Esophagus (tissue), 2 donors: Measurements from ENCODE around the gene NETO1. TPM values are rescaled to one million over a fixed set of nuclear protein-coding genes. Genes with fewer than 3 reads are reported as not detected.

ENCODE experiments used
- H3K27ac ChIP-seq, 2 donors: one replicate each; pipeline ENCODE4 v1.5.1; 2013; ENCODE audit warnings: low read depth in 2 of 2, mild to moderate bottlenecking in 2 of 2, inconsistent platforms in 1 of 2, low read length in 1 of 2, moderate library complexity in 1 of 2
- H3K27me3 ChIP-seq, 2 donors: one replicate each; pipeline ENCODE4 v1.6.1; 2013; ENCODE audit warnings: low read length in 2 of 2, control low read depth in 1 of 2, mild to moderate bottlenecking in 1 of 2; ENCODE audit not compliant: insufficient read depth in 2 of 2, control insufficient read depth in 1 of 2
- H3K36me3 ChIP-seq, 2 donors: one replicate each; pipeline ENCODE4 v1.6.1; 2013; ENCODE audit warnings: low read length in 1 of 2; ENCODE audit not compliant: control insufficient read depth in 2 of 2, insufficient read depth in 2 of 2
- H3K4me1 ChIP-seq, 2 donors: one replicate each; pipeline ENCODE4 v1.6.1; 2013; ENCODE audit warnings: low read length in 1 of 2; ENCODE audit not compliant: control insufficient read depth in 2 of 2, insufficient read depth in 2 of 2
- H3K4me3 ChIP-seq, 2 donors: one replicate each; pipeline ENCODE4 v1.5.1; 2013; ENCODE audit warnings: low read length in 2 of 2, mild to moderate bottlenecking in 2 of 2, low read depth in 1 of 2, moderate library complexity in 1 of 2
- H3K9me3 ChIP-seq, 2 donors: one replicate each; pipeline ENCODE4 v1.6.1; 2013; ENCODE audit warnings: mild to moderate bottlenecking in 2 of 2, low read depth in 1 of 2, low read length in 1 of 2, moderate library complexity in 1 of 2; ENCODE audit not compliant: control insufficient read depth in 2 of 2, insufficient read depth in 1 of 2
- whole genome bisulfite sequencing, 2 donors: extraction: QIAGEN DNeasy Blood & Tissue Kit; methylation state at CpG; one replicate each; pipeline ENCODE4 v1.1.7; 2013; 5-methylcytosine and 5-hydroxymethylcytosine counted together
- polyA plus RNA-seq, 2 donors: library from polyadenylated mRNA; stranded (reverse); fragments of 200-250 nt; gene quantifications; one replicate each; pipeline ENCODE4 v1.2.3, GENCODE V29; 2013
- donor health status: healthy with polysubstance abuse.
- donor health status: Bipolar disorder and iron deficiency.

Gene NETO1
- polyA plus RNA-seq, 2 donors = not detected

- WGBS, 2 donors = 14 to 16% methylated on average over 5 of the region's 5 CpGs
- Histone ChIP-seq H3K27ac (no peak overlapping the region), H3K9me3 (no peaks in the 10 kb centered on the region), H3K4me1 (no peaks in the 10 kb centered on the region), H3K27me3 (no peaks in the 10 kb centered on the region), H3K4me3 (no peak overlapping the region), H3K36me3 (no peaks in the 10 kb centered on the region)
Observed at GRCh38 chr18:72762515-72763122, 105.2 kb downstream of the NETO1 start.

GRCh38 chr18:72752220-72752619, 115.6 kb downstream of the NETO1 start:
- no peak overlapping the region for H3K4me3 ChIP-seq
- no peak overlapping the region for H3K27ac ChIP-seq
- 78 to 91% methylated on average over 4 of the region's 4 CpGs for WGBS, 2 donors
- peaks cover 0 to 2% of the 10 kb centered on the region in 2 donors for H3K9me3 ChIP-seq
- no peaks in the 10 kb centered on the region for H3K4me1 ChIP-seq
- H3K27me3 ChIP-seq = no peaks in the 10 kb centered on the region
- H3K36me3 ChIP-seq = no peaks in the 10 kb centered on the region

- H3K4me1 ChIP-seq = no peaks in the 10 kb centered on the region
- no peaks in the 10 kb centered on the region for H3K36me3 ChIP-seq
- 57 to 70% methylated on average over 1 of the region's 1 CpG for WGBS, 2 donors
- no peaks in the 10 kb centered on the region for H3K27me3 ChIP-seq
- H3K4me3 ChIP-seq = no peak overlapping the region
- H3K27ac ChIP-seq = no peak overlapping the region
- H3K9me3 ChIP-seq = no peaks in the 10 kb centered on the region
Observed at GRCh38 chr18:72742002-72742401, 125.8 kb downstream of the NETO1 start.

GRCh38 chr18:72738136-72738535, 129.7 kb downstream of the NETO1 start:
- no peaks in the 10 kb centered on the region for H3K9me3 ChIP-seq
- H3K36me3 ChIP-seq = no peaks in the 10 kb centered on the region
- 73 to 78% methylated on average over 4 of the region's 4 CpGs for WGBS, 2 donors
- H3K4me3 ChIP-seq = no peak overlapping the region
- H3K27ac ChIP-seq = no peak overlapping the region
- no peaks in the 10 kb centered on the region for H3K27me3 ChIP-seq
- no peaks in the 10 kb centered on the region for H3K4me1 ChIP-seq

GRCh38 chr18:72727776-72728175, 140.0 kb downstream of the NETO1 start:
- Histone ChIP-seq H3K4me1 (no peaks in the 10 kb centered on the region), H3K4me3 (no peak overlapping the region), H3K27me3 (no peaks in the 10 kb centered on the region), H3K36me3 (no peaks in the 10 kb centered on the region), H3K27ac (no peak overlapping the region), H3K9me3 (peaks cover 0 to 5% of the 10 kb centered on the region in 2 donors)
- WGBS, 2 donors = 82 to 88% methylated on average over 6 of the region's 6 CpGs

- 60 to 65% methylated on average over 5 of the region's 5 CpGs for WGBS, 2 donors
- no peak overlapping the region for H3K4me3 ChIP-seq
- H3K27me3 ChIP-seq = no peaks in the 10 kb centered on the region
- H3K36me3 ChIP-seq = no peaks in the 10 kb centered on the region
- H3K27ac ChIP-seq = no peak overlapping the region
- no peaks in the 10 kb centered on the region for H3K4me1 ChIP-seq
- H3K9me3 ChIP-seq = peaks cover 0 to 5% of the 10 kb centered on the region in 2 donors
Observed at GRCh38 chr18:72727038-72727655, 140.6 kb downstream of the NETO1 start.

GRCh38 chr18:72726201-72726600, 141.6 kb downstream of the NETO1 start:
- Histone ChIP-seq H3K4me3 (no peak overlapping the region), H3K4me1 (no peaks in the 10 kb centered on the region), H3K9me3 (peaks cover 0 to 4% of the 10 kb centered on the region in 2 donors), H3K27ac (no peak overlapping the region), H3K27me3 (no peaks in the 10 kb centered on the region), H3K36me3 (no peaks in the 10 kb centered on the region)
- 78 to 86% methylated on average over 4 of the region's 4 CpGs for WGBS, 2 donors

- H3K27me3 ChIP-seq = no peaks in the 10 kb centered on the region
- WGBS, 2 donors = 41 to 58% methylated on average over 3 of the region's 3 CpGs
- no peaks in the 10 kb centered on the region for H3K36me3 ChIP-seq
- H3K27ac ChIP-seq = no peak overlapping the region
- no peak overlapping the region for H3K4me3 ChIP-seq
- no peaks in the 10 kb centered on the region for H3K4me1 ChIP-seq
- no peaks in the 10 kb centered on the region for H3K9me3 ChIP-seq
Observed at GRCh38 chr18:72721330-72721729, 146.5 kb downstream of the NETO1 start.

GRCh38 chr18:72720116-72720515, 147.7 kb downstream of the NETO1 start:
- WGBS, 2 donors = 43 to 45% methylated on average over 3 of the region's 3 CpGs
- H3K36me3 ChIP-seq = no peaks in the 10 kb centered on the region
- H3K9me3 ChIP-seq = no peaks in the 10 kb centered on the region
- no peak overlapping the region for H3K4me3 ChIP-seq
- no peaks in the 10 kb centered on the region for H3K4me1 ChIP-seq
- no peaks in the 10 kb centered on the region for H3K27me3 ChIP-seq
- no peak overlapping the region for H3K27ac ChIP-seq

- Histone ChIP-seq H3K27me3 (no peaks in the 10 kb centered on the region), H3K9me3 (peaks cover 0 to 2% of the 10 kb centered on the region in 2 donors), H3K27ac (no peak overlapping the region), H3K4me3 (no peak overlapping the region), H3K36me3 (no peaks in the 10 kb centered on the region), H3K4me1 (no peaks in the 10 kb centered on the region)
- WGBS, 2 donors = 83 to 84% methylated on average over 4 of the region's 4 CpGs
Observed at GRCh38 chr18:72704202-72704601, 163.6 kb downstream of the NETO1 start.
